Nephron progenitor cell (in vitro differentiated cells): ENCODE data around the gene CYTH1.

Experiments
- DNase-seq: peaks from one replicate; pipeline ENCODE4 v3.0.0; 2021
- H3K27ac Mint-ChIP-seq: 2 replicates; pipeline ENCODE4 v1.8.0; 2021; ENCODE audit warnings: mild to moderate bottlenecking, moderate library complexity, mixed read lengths
- H3K27me3 Mint-ChIP-seq: 2 replicates; pipeline ENCODE4 v1.8.0; 2021; ENCODE audit warnings: mild to moderate bottlenecking, low read depth, mixed read lengths; ENCODE audit not compliant: poor library complexity
- H3K36me3 Mint-ChIP-seq: 2 replicates; pipeline ENCODE4 v1.8.0; 2021; ENCODE audit warnings: low read depth, mixed read lengths
- H3K4me1 Mint-ChIP-seq: 2 replicates; pipeline ENCODE4 v1.8.0; 2021; ENCODE audit warnings: mixed read lengths
- H3K4me3 Mint-ChIP-seq: 2 replicates; pipeline ENCODE4 v1.8.0; 2021; ENCODE audit warnings: mild to moderate bottlenecking, moderate library complexity, mixed read lengths
- H3K9me3 Mint-ChIP-seq: 2 replicates; pipeline ENCODE4 v1.8.0; 2021; ENCODE audit warnings: mild to moderate bottlenecking, moderate library complexity, mixed read lengths
- TF ChIP-seq, protein P1 (sequence below): fragments of 200-600 bp; sonication (generic); IDR thresholded peaks from 2 replicates; pipeline ENCODE4 v1.5.0; 2021; ENCODE audit warnings: antibody characterized with exemption

The CYTH1 gene

DNA sequence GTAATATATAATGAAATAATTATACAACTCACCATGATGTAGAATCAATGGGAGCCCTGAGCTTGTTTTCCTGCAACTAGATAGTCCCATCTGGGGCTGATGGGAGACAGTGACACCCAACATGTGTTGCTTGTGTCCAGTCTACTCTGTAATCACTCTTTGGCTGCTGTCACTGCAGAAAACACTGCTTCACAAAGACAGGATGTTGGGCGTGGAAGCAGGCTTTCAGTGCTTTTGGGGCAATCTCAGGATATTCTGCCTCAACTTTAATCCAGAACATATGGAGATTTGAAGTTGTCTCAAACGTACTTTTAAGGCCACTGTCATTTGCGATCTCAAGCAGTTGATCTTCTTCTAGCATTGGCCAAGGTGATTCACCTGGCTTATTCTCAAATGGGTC, 94.9 kb downstream of the CYTH1 start:
- Mint-ChIP-seq H3K4me1 (peaks cover 11% of the 10 kb centered on the region), H3K36me3 (peaks cover 67% of the 10 kb centered on the region), H3K27me3 (no peaks in the 10 kb centered on the region), H3K9me3 (peaks cover 19% of the 10 kb centered on the region), H3K4me3 (no peak overlapping the region), H3K27ac (no peak overlapping the region)
- TF ChIP-seq, protein P1, sequence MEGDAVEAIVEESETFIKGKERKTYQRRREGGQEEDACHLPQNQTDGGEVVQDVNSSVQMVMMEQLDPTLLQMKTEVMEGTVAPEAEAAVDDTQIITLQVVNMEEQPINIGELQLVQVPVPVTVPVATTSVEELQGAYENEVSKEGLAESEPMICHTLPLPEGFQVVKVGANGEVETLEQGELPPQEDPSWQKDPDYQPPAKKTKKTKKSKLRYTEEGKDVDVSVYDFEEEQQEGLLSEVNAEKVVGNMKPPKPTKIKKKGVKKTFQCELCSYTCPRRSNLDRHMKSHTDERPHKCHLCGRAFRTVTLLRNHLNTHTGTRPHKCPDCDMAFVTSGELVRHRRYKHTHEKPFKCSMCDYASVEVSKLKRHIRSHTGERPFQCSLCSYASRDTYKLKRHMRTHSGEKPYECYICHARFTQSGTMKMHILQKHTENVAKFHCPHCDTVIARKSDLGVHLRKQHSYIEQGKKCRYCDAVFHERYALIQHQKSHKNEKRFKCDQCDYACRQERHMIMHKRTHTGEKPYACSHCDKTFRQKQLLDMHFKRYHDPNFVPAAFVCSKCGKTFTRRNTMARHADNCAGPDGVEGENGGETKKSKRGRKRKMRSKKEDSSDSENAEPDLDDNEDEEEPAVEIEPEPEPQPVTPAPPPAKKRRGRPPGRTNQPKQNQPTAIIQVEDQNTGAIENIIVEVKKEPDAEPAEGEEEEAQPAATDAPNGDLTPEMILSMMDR, result no peak
- DNase-seq, result no peak

DNA sequence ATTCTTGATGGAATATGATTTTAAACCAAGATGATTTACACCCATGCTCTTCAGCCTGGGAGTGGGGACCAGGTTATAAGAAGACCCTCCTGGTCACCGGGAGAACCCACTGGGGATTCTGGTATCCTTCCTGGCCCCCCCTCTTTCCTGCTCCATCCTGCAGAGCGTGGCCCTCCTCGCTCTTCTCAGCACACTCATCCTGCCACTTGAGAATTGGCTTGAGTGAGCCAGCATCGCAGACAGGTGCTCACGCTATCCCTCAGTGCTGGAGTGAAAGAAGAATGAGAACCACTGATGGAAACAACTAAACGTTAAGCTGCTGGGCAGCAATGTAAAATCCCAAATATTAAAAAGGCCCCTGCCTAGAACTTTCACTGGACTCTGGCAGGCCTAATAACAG, 98.0 kb downstream of the CYTH1 start:
- H3K27ac Mint-ChIP-seq, result no peak overlapping the region
- H3K9me3 Mint-ChIP-seq, result peaks cover 8% of the 10 kb centered on the region
- H3K36me3 Mint-ChIP-seq, result peaks cover 53% of the 10 kb centered on the region
- no peak for DNase-seq
- no peaks in the 10 kb centered on the region for H3K27me3 Mint-ChIP-seq
- H3K4me1 Mint-ChIP-seq, result peaks cover 36% of the 10 kb centered on the region
- H3K4me3 Mint-ChIP-seq, result no peak overlapping the region
- TF ChIP-seq, protein P1, result no peak

DNA sequence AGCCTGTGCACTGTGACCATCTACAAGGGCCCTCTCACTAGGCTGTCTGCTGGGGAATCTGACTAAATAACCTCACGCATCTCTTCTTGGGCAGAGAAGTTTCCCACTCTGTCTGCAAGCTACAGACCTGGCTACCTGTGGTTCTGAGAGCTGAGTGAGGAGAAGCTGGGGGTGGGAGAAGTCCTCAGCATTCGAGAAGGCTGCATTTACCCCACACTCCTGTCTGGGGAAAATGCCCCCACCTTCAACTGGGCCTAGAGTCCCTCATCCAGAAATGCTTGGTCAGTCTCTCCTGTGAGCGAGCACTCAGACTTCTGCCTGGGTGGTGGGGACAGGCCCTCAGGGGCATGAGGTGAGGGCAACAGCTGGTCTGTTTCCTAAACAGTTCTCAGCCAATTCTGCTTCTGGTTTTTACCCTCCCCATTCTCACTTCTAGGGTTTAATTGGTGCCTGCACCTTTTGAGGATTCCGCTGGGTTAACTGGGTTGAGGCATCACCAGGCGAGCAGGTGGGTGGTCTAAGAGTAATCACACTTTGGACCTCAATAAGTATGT, 98.6 kb downstream of the CYTH1 start:
- Mint-ChIP-seq H3K9me3 (peaks cover 3% of the 10 kb centered on the region), H3K4me1 (peaks cover 36% of the 10 kb centered on the region)

DNA sequence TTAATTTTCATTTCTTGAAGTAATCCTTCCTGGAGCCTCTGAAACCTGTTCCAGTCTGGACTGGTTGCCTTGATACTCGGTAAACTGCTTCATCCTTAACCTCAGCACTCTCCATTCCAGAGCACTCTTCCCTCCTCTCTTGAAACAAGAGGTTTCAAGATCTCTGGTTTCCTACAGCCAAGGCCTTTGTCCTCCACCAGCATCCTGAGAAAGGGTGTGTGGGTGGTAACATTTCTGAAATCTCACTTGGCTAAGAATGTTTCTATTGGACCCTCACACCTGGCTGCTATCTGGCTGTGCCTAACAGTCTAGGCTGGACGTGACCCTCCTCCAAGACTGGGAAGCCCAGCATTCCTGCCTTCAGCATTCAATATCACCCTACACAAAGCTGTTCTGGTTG, 99.7 kb downstream of the CYTH1 start:
- DNase-seq, result no peak
- Mint-ChIP-seq H3K4me1 (peaks cover 36% of the 10 kb centered on the region), H3K9me3 (no peaks in the 10 kb centered on the region), H3K4me3 (no peak overlapping the region), H3K27me3 (no peaks in the 10 kb centered on the region), H3K36me3 (peaks cover 46% of the 10 kb centered on the region), H3K27ac (no peak overlapping the region)
- TF ChIP-seq, protein P1, result no peak

More for the DNA sequence above, 98.6 kb downstream of the CYTH1 start:
- no peaks in the 10 kb centered on the region for H3K27me3 Mint-ChIP-seq
- no peak overlapping the region for H3K27ac Mint-ChIP-seq
- DNase-seq, result no peak
- TF ChIP-seq, protein P1, result no peak
- H3K4me3 Mint-ChIP-seq, result no peak overlapping the region
- peaks cover 53% of the 10 kb centered on the region for H3K36me3 Mint-ChIP-seq

DNA sequence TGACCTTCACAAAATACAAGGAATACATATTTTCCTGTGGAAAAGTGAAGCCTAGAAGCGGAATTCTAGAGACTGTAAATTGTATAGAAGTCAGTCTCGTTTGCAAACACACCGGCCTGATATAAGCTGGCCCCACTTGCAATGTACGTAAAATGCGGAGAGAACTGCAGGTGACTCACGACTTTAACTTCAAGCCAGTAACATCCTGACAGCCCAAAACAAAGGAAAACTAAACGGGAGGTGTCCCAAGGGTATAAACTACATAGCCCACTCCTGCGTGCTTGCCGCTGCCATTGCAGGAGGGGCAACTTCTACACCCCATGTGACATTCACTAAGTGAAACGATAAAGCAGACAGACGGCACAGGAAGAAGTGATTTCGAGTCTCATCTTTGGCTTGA, 101.6 kb downstream of the CYTH1 start:
- H3K4me1 Mint-ChIP-seq, result peaks cover 36% of the 10 kb centered on the region
- no peak for DNase-seq
- TF ChIP-seq, protein P1, result no peak
- H3K4me3 Mint-ChIP-seq, result no peak overlapping the region
- H3K9me3 Mint-ChIP-seq, result no peaks in the 10 kb centered on the region
- H3K27me3 Mint-ChIP-seq, result no peaks in the 10 kb centered on the region
- peak overlapping the region; percentile 65 for H3K27ac Mint-ChIP-seq
- peaks cover 40% of the 10 kb centered on the region for H3K36me3 Mint-ChIP-seq
